K562 (cell line): Measurements from ENCODE around the gene FA2H. TPM values are rescaled to one million over a fixed set of nuclear protein-coding genes. Genes with fewer than 3 reads are reported as not detected.

Experiments
- ATF1 ChIP-seq, 2 experiments: fragments of 450-650 bp in 1 of 2; IDR thresholded peaks; 2 replicates each; pipeline ENCODE4 v1.6.1; 2016; ENCODE audit warnings: missing compliant biosample characterization in 1 of 2, missing genetic modification characterization in 1 of 2
- CREB1 ChIP-seq, 2 experiments: sonication (generic) in 1 of 2; formaldehyde crosslinking in 1 of 2; IDR thresholded peaks; 2 replicates each; pipeline versions ENCODE4 v1.6.1 to v1.8.0; 2012 to 2022; ENCODE audit warnings: inconsistent platforms in 1 of 2, mild to moderate bottlenecking in 1 of 2, missing genetic modification reagents in 1 of 2, moderate library complexity in 1 of 2
- DMBX1 ChIP-seq: fragments of 250-450 bp; sonication (Bioruptor Pico); IDR thresholded peaks from 2 replicates; pipeline ENCODE4 v1.8.0; 2022; ENCODE audit warnings: inconsistent platforms, mild to moderate bottlenecking, moderate library complexity, borderline replicate concordance
- GABPB1 ChIP-seq: sonication (generic); formaldehyde crosslinking; IDR thresholded peaks from 2 replicates; pipeline ENCODE4 v1.8.0; 2022; ENCODE audit warnings: mild to moderate bottlenecking, missing genetic modification reagents
- HCFC1 ChIP-seq: IDR thresholded peaks from 2 replicates; pipeline ENCODE4 v1.6.1; 2012; ENCODE audit warnings: low read depth, low read length, improper control_type of control experiment
- HDAC6 ChIP-seq: IDR thresholded peaks from 2 replicates; pipeline ENCODE4 v1.6.1; 2012; ENCODE audit warnings: low read depth, mild to moderate bottlenecking, control low read depth, inconsistent platforms, low read length, moderate library complexity
- ILF3 ChIP-seq: fragments of 450-650 bp; IDR thresholded peaks from 2 replicates; pipeline ENCODE4 v1.6.1; 2018; ENCODE audit warnings: antibody characterized with exemption, mild to moderate bottlenecking, moderate library complexity, borderline replicate concordance
- KDM1A ChIP-seq, 2 experiments: fragments of 450-650 bp; IDR thresholded peaks; 2 replicates each; pipeline ENCODE4 v1.6.1; 2016; ENCODE audit warnings: mild to moderate bottlenecking in 2 of 2
- LCOR ChIP-seq: sonication (generic); formaldehyde crosslinking; IDR thresholded peaks from 2 replicates; pipeline ENCODE4 v1.8.0; 2022; ENCODE audit warnings: mild to moderate bottlenecking, missing genetic modification reagents
- POLR2G ChIP-seq: fragments of 200-400 bp; formaldehyde crosslinking; IDR thresholded peaks from 2 replicates; pipeline ENCODE4 v1.6.1; 2017; ENCODE audit warnings: low read depth, mild to moderate bottlenecking, antibody characterized with exemption, low read length, moderate library complexity
- SETDB1 ChIP-seq: IDR thresholded peaks from one replicate; pipeline ENCODE4 v1.6.1; 2012; ENCODE audit warnings: low read length, control low read depth, inconsistent platforms
- SNRNP70 ChIP-seq: fragments of 200-400 bp; formaldehyde crosslinking; optimal IDR thresholded peaks from 2 replicates; pipeline ENCODE3; 2017; ENCODE audit warnings: low read depth, low read length
- SREBF1 ChIP-seq: fragments of 150-350 bp; IDR thresholded peaks from 2 replicates; pipeline ENCODE4 v1.6.1; 2014; ENCODE audit warnings: antibody characterized with exemption, low read depth, low read length, borderline replicate concordance
- STAT5B ChIP-seq: fragments of 250-450 bp; sonication (Bioruptor Pico); IDR thresholded peaks from 2 replicates; pipeline ENCODE4 v1.8.0; 2021; ENCODE audit warnings: mild to moderate bottlenecking, inconsistent platforms
- XRCC4 ChIP-seq: IDR thresholded peaks from one replicate; pipeline ENCODE4 v1.6.1; 2011; ENCODE audit not compliant: insufficient read depth, insufficient read length; ENCODE audit errors: extremely low read depth
- XRCC5 ChIP-seq: fragments of 200-400 bp; formaldehyde crosslinking; IDR thresholded peaks from 2 replicates; pipeline ENCODE4 v1.6.1; 2017; ENCODE audit warnings: low read depth, mild to moderate bottlenecking, low read length
- ZC3H8 ChIP-seq: fragments of 450-650 bp; IDR thresholded peaks from 2 replicates; pipeline ENCODE4 v1.6.1; 2017
- ZFP36 ChIP-seq: fragments of 150-350 bp; IDR thresholded peaks from 2 replicates; pipeline ENCODE4 v1.6.1; 2018; ENCODE audit warnings: low read length, low read depth; ENCODE audit not compliant: partially characterized antibody
- ZFX ChIP-seq: sonication (generic); formaldehyde crosslinking; IDR thresholded peaks from 2 replicates; pipeline ENCODE4 v1.8.0; 2022; ENCODE audit warnings: mild to moderate bottlenecking, missing genetic modification reagents, moderate library complexity
- ZNF165 ChIP-seq: fragments of 250-450 bp; sonication (Bioruptor Pico); IDR thresholded peaks from 2 replicates; pipeline ENCODE4 v1.4.0; 2020; ENCODE audit warnings: borderline replicate concordance
- ZNF780A ChIP-seq: fragments of 250-450 bp; sonication (Bioruptor Pico); IDR thresholded peaks from 2 replicates; pipeline ENCODE4 v1.5.0; 2021; ENCODE audit warnings: mild to moderate bottlenecking
- ZNF830 ChIP-seq: fragments of 250-450 bp; sonication (Bioruptor Pico); IDR thresholded peaks from 2 replicates; pipeline ENCODE4 v1.5.0; 2021; ENCODE audit warnings: mild to moderate bottlenecking
- polyA plus RNA-seq, 8 experiments: library from polyadenylated mRNA; depleted of rRNA in 4 of 8; stranded (reverse) in 5 of 8; unstranded in 3 of 8; fragments of >200 nt; fragmentation: Nextera tagmentation in 2 of 8; fragmentation: Illumina TruSeq in 1 of 8; extraction: Ambion mirVana in 2 of 8; extraction: Trizol in 1 of 8; gene quantifications; 2 replicates each; pipeline versions ENCODE4 v1.2.1 to v1.2.3, GENCODE V29; 2011 to 2014; ENCODE audit warnings: inconsistent platforms in 1 of 8, missing spikeins in 1 of 8
- total RNA-seq, 7 experiments: library from RNA; depleted of rRNA in 6 of 7; stranded (reverse); fragments of >200 nt in 6 of 7; fragmentation: Illumina TruSeq in 2 of 7; extraction: Trizol in 2 of 7; gene quantifications; 2 replicates each; pipeline versions ENCODE4 v1.2.1 to v1.2.3, GENCODE V29; 2011 to 2021; ENCODE audit warnings: low replicate concordance in 1 of 7
- TF ChIP-seq, protein P1 (sequence below): fragments of 250-450 bp; sonication (Bioruptor Pico); IDR thresholded peaks from 2 replicates; pipeline ENCODE4 v1.8.0; 2021; ENCODE audit warnings: moderate library complexity, mild to moderate bottlenecking, inconsistent platforms
- TF ChIP-seq, protein P2 (sequence below), 2 experiments: IDR thresholded peaks; 2 replicates each; pipeline ENCODE4 v1.6.1; 2011; ENCODE audit warnings: borderline replicate concordance in 1 of 2, control low read depth in 1 of 2, low read depth in 1 of 2, low read length in 1 of 2, mild to moderate bottlenecking in 1 of 2, mixed read lengths in 1 of 2, moderate library complexity in 1 of 2; ENCODE audit not compliant: insufficient read depth in 1 of 2, insufficient read length in 1 of 2, poor library complexity in 1 of 2, severe bottlenecking in 1 of 2; ENCODE audit errors: extremely low read depth in 1 of 2
- TF ChIP-seq, protein P3 (sequence below): sonication (generic); formaldehyde crosslinking; IDR thresholded peaks from 2 replicates; pipeline ENCODE4 v1.8.0; 2023; ENCODE audit warnings: mild to moderate bottlenecking, missing genetic modification reagents

Gene FA2H
- total and polyA plus RNA-seq, 9 of the 15 experiments (the other 6 are each of a cell fraction or from before 2014, with no cell fraction given), result not detected

DNA sequence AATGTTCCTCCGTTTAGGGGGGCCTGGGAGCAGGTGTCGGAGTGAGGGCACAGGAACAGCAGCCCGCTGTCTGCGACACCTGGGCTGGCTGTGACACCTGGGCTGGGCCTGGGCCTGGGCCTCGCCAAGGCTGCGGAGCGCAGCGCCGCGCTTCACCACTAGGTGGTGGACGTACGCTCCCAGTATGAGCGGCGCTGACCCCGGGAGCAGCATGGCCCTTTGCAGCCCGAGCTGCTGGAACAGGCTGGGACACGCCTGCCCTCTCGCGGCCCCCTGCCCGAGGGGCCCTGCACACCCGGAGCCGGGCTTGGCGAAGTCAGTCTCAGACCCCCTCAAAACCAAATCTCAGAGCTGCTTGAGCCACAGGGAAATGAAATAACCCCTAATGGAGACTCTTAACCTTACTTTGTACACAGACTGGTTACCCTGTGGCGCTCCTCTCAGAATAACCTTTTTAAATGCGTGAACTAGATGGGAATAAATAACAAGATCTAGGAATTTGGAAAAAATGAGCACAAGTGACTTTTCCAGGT is 38.6 kb upstream of the FA2H start (continued):
- TF ChIP-seq GABPB1, result peak; percentile 63; the same call in 1 of the 2 replicates
- no peak for TF ChIP-seq CREB1 (IDR thresholded peaks at IDR 0.05)
- TF ChIP-seq CREB1 (CRISPR knock-in tag; IDR thresholded peaks at IDR 0.05), result peak; percentile 48; the same call in 1 of the 2 replicates
- no peak for TF ChIP-seq STAT5B (CRISPR knock-in tag)
- TF ChIP-seq HDAC6, result no peak
- TF ChIP-seq, protein P1, sequence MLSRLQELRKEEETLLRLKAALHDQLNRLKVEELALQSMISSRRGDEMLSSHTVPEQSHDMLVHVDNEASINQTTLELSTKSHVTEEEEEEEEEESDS, result no peak
- peak; percentile 18 for TF ChIP-seq ZFP36
- no peak for TF ChIP-seq SETDB1
- TF ChIP-seq ZC3H8, result no peak
- TF ChIP-seq HCFC1, result no peak
- TF ChIP-seq ZFX (CRISPR knock-in tag), result peak; percentile 33; the same call in 1 of the 2 replicates
- peak; percentile 78; the same call in 1 of the 2 replicates for TF ChIP-seq LCOR (CRISPR knock-in tag)
- TF ChIP-seq ZNF780A (CRISPR knock-in tag), result no peak
- TF ChIP-seq KDM1A (IDR thresholded peaks at IDR 0.05), result no peak
- no peak for TF ChIP-seq SNRNP70
- no peak for TF ChIP-seq DMBX1 (CRISPR knock-in tag)
- TF ChIP-seq ZNF830, result no peak
- no peak for TF ChIP-seq XRCC4
- TF ChIP-seq, protein P2, sequence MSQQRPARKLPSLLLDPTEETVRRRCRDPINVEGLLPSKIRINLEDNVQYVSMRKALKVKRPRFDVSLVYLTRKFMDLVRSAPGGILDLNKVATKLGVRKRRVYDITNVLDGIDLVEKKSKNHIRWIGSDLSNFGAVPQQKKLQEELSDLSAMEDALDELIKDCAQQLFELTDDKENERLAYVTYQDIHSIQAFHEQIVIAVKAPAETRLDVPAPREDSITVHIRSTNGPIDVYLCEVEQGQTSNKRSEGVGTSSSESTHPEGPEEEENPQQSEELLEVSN (IDR thresholded peaks at IDR 0.05; ENCODE audit: borderline replicate concordance in 1 of 2, extremely low read depth in 1 of 2, insufficient read depth in 1 of 2, insufficient read length in 1 of 2, low read depth in 1 of 2, low read length in 1 of 2, poor library complexity in 1 of 2, severe bottlenecking in 1 of 2), result peak in 1 of 2 experiments; percentile 46
- peak; percentile 80; the same call in 1 of the 2 replicates for TF ChIP-seq XRCC5
- no peak for TF ChIP-seq ATF1 (CRISPR knock-in tag; IDR thresholded peaks at IDR 0.05)
- 0 out of 2 replicates have a peak, but pooled peaks have one; percentile 20 for TF ChIP-seq ATF1 (tag; IDR thresholded peaks at IDR 0.05)
- TF ChIP-seq SREBF1, result no peak
- TF ChIP-seq, protein P3, sequence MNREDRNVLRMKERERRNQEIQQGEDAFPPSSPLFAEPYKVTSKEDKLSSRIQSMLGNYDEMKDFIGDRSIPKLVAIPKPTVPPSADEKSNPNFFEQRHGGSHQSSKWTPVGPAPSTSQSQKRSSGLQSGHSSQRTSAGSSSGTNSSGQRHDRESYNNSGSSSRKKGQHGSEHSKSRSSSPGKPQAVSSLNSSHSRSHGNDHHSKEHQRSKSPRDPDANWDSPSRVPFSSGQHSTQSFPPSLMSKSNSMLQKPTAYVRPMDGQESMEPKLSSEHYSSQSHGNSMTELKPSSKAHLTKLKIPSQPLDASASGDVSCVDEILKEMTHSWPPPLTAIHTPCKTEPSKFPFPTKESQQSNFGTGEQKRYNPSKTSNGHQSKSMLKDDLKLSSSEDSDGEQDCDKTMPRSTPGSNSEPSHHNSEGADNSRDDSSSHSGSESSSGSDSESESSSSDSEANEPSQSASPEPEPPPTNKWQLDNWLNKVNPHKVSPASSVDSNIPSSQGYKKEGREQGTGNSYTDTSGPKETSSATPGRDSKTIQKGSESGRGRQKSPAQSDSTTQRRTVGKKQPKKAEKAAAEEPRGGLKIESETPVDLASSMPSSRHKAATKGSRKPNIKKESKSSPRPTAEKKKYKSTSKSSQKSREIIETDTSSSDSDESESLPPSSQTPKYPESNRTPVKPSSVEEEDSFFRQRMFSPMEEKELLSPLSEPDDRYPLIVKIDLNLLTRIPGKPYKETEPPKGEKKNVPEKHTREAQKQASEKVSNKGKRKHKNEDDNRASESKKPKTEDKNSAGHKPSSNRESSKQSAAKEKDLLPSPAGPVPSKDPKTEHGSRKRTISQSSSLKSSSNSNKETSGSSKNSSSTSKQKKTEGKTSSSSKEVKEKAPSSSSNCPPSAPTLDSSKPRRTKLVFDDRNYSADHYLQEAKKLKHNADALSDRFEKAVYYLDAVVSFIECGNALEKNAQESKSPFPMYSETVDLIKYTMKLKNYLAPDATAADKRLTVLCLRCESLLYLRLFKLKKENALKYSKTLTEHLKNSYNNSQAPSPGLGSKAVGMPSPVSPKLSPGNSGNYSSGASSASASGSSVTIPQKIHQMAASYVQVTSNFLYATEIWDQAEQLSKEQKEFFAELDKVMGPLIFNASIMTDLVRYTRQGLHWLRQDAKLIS (CRISPR knock-in tag), result no peak
- TF ChIP-seq ILF3, result no peak
- no peak for TF ChIP-seq POLR2G
- no peak for TF ChIP-seq ZNF165
